Measurements from ENCODE around the gene MOV10. TPM values are rescaled to one million over a fixed set of nuclear protein-coding genes. Genes with fewer than 3 reads are reported as not detected.

MOV10 gene
- total and polyA plus RNA-seq, 2 of the 13 experiments (the other 11 are each of a cell fraction or from before 2014, with no cell fraction given), result 56.4 to 58.2 TPM

DNA sequence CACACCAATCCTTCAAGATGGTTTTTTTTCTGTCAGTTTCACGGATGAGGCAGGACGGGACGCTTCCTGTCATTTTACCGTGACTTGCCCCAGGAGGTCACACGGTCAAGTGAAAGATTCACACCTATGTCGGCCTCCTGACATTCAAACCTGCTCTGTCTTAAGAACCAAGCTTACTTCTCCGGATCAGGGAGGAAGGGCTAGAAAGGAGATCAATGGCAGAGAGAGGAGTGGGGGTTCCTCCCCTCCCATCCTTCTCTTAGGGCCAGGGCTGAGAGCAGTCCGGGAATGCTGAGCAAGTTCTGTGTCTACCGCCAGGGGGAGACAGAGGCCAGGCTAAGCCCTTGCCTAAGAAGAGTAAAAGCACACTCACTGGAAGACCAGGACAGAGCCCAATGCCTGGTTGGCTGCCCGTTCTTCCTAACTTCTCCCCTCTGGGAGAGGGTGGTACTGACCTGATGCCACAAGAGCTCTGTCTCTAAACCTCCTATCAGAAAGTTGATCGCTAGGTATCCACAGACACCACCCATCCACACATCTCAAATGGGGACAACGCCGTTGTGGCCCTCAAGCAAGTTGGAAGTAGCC lies 41.8 kb downstream of the MOV10 start (continued):
- no peak for TF ChIP-seq SNRNP70 (IDR thresholded peaks at IDR 0.05; ENCODE audit: low read depth, low read length)
- TF ChIP-seq, protein P1, sequence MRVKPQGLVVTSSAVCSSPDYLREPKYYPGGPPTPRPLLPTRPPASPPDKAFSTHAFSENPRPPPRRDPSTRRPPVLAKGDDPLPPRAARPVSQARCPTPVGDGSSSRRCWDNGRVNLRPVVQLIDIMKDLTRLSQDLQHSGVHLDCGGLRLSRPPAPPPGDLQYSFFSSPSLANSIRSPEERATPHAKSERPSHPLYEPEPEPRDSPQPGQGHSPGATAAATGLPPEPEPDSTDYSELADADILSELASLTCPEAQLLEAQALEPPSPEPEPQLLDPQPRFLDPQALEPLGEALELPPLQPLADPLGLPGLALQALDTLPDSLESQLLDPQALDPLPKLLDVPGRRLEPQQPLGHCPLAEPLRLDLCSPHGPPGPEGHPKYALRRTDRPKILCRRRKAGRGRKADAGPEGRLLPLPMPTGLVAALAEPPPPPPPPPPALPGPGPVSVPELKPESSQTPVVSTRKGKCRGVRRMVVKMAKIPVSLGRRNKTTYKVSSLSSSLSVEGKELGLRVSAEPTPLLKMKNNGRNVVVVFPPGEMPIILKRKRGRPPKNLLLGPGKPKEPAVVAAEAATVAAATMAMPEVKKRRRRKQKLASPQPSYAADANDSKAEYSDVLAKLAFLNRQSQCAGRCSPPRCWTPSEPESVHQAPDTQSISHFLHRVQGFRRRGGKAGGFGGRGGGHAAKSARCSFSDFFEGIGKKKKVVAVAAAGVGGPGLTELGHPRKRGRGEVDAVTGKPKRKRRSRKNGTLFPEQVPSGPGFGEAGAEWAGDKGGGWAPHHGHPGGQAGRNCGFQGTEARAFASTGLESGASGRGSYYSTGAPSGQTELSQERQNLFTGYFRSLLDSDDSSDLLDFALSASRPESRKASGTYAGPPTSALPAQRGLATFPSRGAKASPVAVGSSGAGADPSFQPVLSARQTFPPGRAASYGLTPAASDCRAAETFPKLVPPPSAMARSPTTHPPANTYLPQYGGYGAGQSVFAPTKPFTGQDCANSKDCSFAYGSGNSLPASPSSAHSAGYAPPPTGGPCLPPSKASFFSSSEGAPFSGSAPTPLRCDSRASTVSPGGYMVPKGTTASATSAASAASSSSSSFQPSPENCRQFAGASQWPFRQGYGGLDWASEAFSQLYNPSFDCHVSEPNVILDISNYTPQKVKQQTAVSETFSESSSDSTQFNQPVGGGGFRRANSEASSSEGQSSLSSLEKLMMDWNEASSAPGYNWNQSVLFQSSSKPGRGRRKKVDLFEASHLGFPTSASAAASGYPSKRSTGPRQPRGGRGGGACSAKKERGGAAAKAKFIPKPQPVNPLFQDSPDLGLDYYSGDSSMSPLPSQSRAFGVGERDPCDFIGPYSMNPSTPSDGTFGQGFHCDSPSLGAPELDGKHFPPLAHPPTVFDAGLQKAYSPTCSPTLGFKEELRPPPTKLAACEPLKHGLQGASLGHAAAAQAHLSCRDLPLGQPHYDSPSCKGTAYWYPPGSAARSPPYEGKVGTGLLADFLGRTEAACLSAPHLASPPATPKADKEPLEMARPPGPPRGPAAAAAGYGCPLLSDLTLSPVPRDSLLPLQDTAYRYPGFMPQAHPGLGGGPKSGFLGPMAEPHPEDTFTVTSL (CRISPR knock-in tag; IDR thresholded peaks at IDR 0.05; ENCODE audit: borderline replicate concordance), result no peak
- TF ChIP-seq SPEN (CRISPR knock-in tag; IDR thresholded peaks at IDR 0.05; ENCODE audit: low read depth), result peak; percentile 24; the same call in 1 of the 2 replicates
- TF ChIP-seq ZNF12 (CRISPR knock-in tag; IDR thresholded peaks at IDR 0.05), result 0 out of 2 replicates have a peak, but pooled peaks have one; percentile 22
- TF ChIP-seq ZC3H4 (CRISPR knock-in tag; IDR thresholded peaks at IDR 0.05; ENCODE audit: borderline replicate concordance), result no peak
- no peak for TF ChIP-seq ZNF703 (CRISPR knock-in tag; IDR thresholded peaks at IDR 0.05; ENCODE audit: borderline replicate concordance)
- TF ChIP-seq, protein P2, sequence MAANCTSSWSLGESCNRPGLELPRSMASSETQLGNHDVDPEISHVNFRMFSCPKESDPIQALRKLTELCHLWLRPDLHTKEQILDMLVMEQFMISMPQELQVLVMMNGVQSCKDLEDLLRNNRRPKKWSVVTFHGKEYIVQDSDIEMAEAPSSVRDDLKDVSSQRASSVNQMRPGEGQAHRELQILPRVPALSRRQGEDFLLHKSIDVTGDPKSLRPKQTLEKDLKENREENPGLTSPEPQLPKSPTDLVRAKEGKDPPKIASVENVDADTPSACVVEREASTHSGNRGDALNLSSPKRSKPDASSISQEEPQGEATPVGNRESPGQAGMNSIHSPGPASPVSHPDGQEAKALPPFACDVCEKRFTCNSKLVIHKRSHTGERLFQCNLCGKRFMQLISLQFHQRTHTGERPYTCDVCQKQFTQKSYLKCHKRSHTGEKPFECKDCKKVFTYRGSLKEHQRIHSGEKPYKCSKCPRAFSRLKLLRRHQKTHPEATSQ (CRISPR knock-in tag; IDR thresholded peaks at IDR 0.05; ENCODE audit: borderline replicate concordance), result no peak
- no peak for TF ChIP-seq ZC3H13 (CRISPR knock-in tag; IDR thresholded peaks at IDR 0.05)
- TF ChIP-seq CCDC6 (CRISPR knock-in tag; IDR thresholded peaks at IDR 0.05), result no peak
- TF ChIP-seq SP5 (CRISPR knock-in tag; IDR thresholded peaks at IDR 0.05; ENCODE audit: borderline replicate concordance, low read depth), result no peak
- TF ChIP-seq ZKSCAN8 (CRISPR knock-in tag; IDR thresholded peaks at IDR 0.05; ENCODE audit: borderline replicate concordance), result no peak
- TF ChIP-seq SNAI1 (CRISPR knock-in tag; IDR thresholded peaks at IDR 0.05; ENCODE audit: borderline replicate concordance), result no peak
- TF ChIP-seq XBP1 (CRISPR knock-in tag; IDR thresholded peaks at IDR 0.05), result no peak
- TF ChIP-seq ZNF879 (CRISPR knock-in tag; IDR thresholded peaks at IDR 0.05), result no peak
- no peak for TF ChIP-seq POLR2AphosphoS5 (IDR thresholded peaks at IDR 0.05; ENCODE audit: low read depth, low read length)
- no peak for TF ChIP-seq SMYD3 (CRISPR knock-in tag; IDR thresholded peaks at IDR 0.05)
- no peak for TF ChIP-seq HDAC2 (CRISPR knock-in tag; IDR thresholded peaks at IDR 0.05)
- TF ChIP-seq, protein P3, sequence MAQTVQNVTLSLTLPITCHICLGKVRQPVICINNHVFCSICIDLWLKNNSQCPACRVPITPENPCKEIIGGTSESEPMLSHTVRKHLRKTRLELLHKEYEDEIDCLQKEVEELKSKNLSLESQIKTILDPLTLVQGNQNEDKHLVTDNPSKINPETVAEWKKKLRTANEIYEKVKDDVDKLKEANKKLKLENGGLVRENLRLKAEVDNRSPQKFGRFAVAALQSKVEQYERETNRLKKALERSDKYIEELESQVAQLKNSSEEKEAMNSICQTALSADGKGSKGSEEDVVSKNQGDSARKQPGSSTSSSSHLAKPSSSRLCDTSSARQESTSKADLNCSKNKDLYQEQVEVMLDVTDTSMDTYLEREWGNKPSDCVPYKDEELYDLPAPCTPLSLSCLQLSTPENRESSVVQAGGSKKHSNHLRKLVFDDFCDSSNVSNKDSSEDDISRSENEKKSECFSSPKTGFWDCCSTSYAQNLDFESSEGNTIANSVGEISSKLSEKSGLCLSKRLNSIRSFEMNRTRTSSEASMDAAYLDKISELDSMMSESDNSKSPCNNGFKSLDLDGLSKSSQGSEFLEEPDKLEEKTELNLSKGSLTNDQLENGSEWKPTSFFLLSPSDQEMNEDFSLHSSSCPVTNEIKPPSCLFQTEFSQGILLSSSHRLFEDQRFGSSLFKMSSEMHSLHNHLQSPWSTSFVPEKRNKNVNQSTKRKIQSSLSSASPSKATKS (CRISPR knock-in tag; IDR thresholded peaks at IDR 0.05), result no peak
- TF ChIP-seq ZNF792 (CRISPR knock-in tag; IDR thresholded peaks at IDR 0.05), result 0 out of 2 replicates have a peak, but pooled peaks have one; percentile 52
- no peak for TF ChIP-seq ZNF234 (CRISPR knock-in tag; conservative IDR thresholded peaks at IDR 0.05)
